WERI-Rb-1 (cell line): Measurements from ENCODE around the gene FASTKD1.

Experiments
- DNase-seq: peaks from one replicate; pipeline ENCODE4 v3.0.0-alpha.2; 2020
- H3K27ac ChIP-seq: fragments of 250-450 bp; sonication (Bioruptor Pico); 2 replicates; pipeline ENCODE4 v1.5.1; 2020; ENCODE audit warnings: mild to moderate bottlenecking, moderate library complexity
- H3K27me3 ChIP-seq: fragments of 250-450 bp; sonication (Bioruptor Pico); 2 replicates; pipeline ENCODE4 v1.5.1; 2021; ENCODE audit warnings: mild to moderate bottlenecking, low read depth, moderate library complexity; ENCODE audit not compliant: insufficient read depth, severe bottlenecking
- H3K36me3 ChIP-seq: fragments of 250-450 bp; sonication (Bioruptor Pico); 2 replicates; pipeline ENCODE4 v1.5.1; 2020; ENCODE audit warnings: mild to moderate bottlenecking, moderate library complexity
- H3K4me3 ChIP-seq: 2 replicates; pipeline ENCODE4 v1.5.1; 2011; ENCODE audit warnings: low read depth, mild to moderate bottlenecking, control low read depth, low read length
- H3K9me3 ChIP-seq: fragments of 250-450 bp; sonication (Bioruptor Pico); 2 replicates; pipeline ENCODE4 v1.5.1; 2021; ENCODE audit warnings: mild to moderate bottlenecking, moderate library complexity; ENCODE audit not compliant: severe bottlenecking
- CTCF ChIP-seq: IDR thresholded peaks from 2 replicates; pipeline ENCODE4 v1.5.1; 2011; ENCODE audit warnings: low read depth, mild to moderate bottlenecking, control low read depth, inconsistent platforms, low read length

FASTKD1 gene

GRCh38 chr2:169509298-169509885 lies 64.3 kb downstream of the FASTKD1 start, which contains the start of gene KLHL41:
Gene KLHL41 (plus strand): TSS chr2:169509702. CDS start chr2:169509779, 77 bp downstream.
- Histone ChIP-seq H3K27me3 (no peaks in the 10 kb centered on the region), H3K4me3 (peak within 1 kb of the TSS; percentile 2; the same call in 1 of the 2 replicates), H3K9me3 (no peaks in the 10 kb centered on the region), H3K27ac (peak within 1 kb of the TSS; percentile 33; the same call in 1 of the 2 replicates), H3K36me3 (peaks cover 5% of the 10 kb centered on the region; the same call in 1 of the 2 replicates)
- no peak for TF ChIP-seq CTCF
- DNase-seq = peak; percentile 30

- H3K27me3 ChIP-seq = no peaks in the 10 kb centered on the region
- no peaks in the 10 kb centered on the region for H3K9me3 ChIP-seq
- no peak for TF ChIP-seq CTCF
- H3K36me3 ChIP-seq = peaks cover 12% of the 10 kb centered on the region
- H3K4me3 ChIP-seq = no peak overlapping the region
- no peak overlapping the region for H3K27ac ChIP-seq
- DNase-seq = no peak
These were observed 66.0 kb downstream of the FASTKD1 start for GRCh38 chr2:169507698-169508097.

GRCh38 chr2:169504651-169505050 lies 69.0 kb downstream of the FASTKD1 start:
- H3K4me3 ChIP-seq = no peak overlapping the region
- no peaks in the 10 kb centered on the region for H3K9me3 ChIP-seq
- H3K36me3 ChIP-seq = peaks cover 23% of the 10 kb centered on the region
- H3K27ac ChIP-seq = no peak overlapping the region
- no peak for DNase-seq
- no peaks in the 10 kb centered on the region for H3K27me3 ChIP-seq
- no peak for TF ChIP-seq CTCF

GRCh38 chr2:169495310-169495928 lies 78.2 kb downstream of the FASTKD1 start:
- Histone ChIP-seq H3K36me3 (peaks cover 11% of the 10 kb centered on the region), H3K4me3 (no peak overlapping the region), H3K9me3 (no peaks in the 10 kb centered on the region), H3K27me3 (no peaks in the 10 kb centered on the region), H3K27ac (no peak overlapping the region)
- no peak for TF ChIP-seq CTCF
- no peak for DNase-seq

- no peak overlapping the region for H3K4me3 ChIP-seq
- H3K36me3 ChIP-seq = peaks cover 14% of the 10 kb centered on the region
- no peak for DNase-seq
- TF ChIP-seq CTCF = no peak
- H3K27me3 ChIP-seq = no peaks in the 10 kb centered on the region
- H3K9me3 ChIP-seq = no peaks in the 10 kb centered on the region
- no peak overlapping the region for H3K27ac ChIP-seq
These were observed 80.3 kb downstream of the FASTKD1 start for GRCh38 chr2:169493360-169493759.
